CD4-positive, alpha-beta T cell treated with Interleukin-4 for 1 hour (primary cell): ENCODE results near the gene ANKRD49.
"Not testable (repeated sequence)": the region's sequence is repeated elsewhere in the genome, so short reads cannot be mapped to it uniquely, and the experiment has no call there.

Experiments
- DNase-seq, 2 donors: peaks; one replicate each; pipeline ENCODE4 v3.0.0-alpha.2; 2020 to 2022

The ANKRD49 gene, protein sequence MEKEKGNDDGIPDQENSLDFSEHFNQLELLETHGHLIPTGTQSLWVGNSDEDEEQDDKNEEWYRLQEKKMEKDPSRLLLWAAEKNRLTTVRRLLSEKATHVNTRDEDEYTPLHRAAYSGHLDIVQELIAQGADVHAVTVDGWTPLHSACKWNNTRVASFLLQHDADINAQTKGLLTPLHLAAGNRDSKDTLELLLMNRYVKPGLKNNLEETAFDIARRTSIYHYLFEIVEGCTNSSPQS

DNA sequence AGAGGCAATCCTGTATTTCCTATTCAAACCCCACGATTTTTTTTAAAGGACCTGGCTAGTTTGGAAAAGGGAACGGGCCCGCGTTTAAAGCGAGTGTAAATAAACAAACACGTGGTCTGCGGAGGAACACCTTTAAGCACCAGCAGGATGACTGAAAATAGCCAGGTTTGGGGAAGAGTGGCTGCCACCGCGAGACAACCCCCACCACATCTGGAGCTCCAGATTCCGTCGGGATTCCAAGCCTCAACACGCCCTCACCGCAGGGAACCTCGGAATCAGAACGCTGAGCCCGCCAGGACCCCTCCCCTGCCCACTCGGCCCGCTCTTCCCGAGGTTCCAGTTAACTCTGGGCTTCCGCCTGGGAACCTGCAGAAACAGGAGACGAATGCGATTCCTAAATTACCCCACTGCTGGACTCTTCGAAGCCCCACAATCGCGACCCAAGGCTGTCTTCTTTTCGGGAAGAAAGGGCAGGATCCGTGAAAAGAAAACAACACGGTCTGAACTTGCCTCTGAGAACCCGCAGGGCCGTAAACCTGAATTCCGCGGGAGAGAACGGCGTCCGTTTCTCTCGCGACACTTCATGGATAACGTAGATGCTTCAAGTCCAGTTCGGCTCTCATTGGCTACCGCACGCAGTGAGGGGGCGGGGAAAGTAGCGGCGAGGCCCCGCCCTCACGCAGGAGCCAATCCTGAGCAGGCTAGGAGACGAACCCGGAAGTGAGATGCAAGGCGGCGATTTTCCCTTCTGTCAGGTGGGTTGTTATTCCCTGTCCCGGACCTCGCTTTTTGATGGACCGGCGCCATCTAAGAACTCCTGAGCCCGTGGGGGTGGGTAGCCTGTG lies at the start of gene ANKRD49, which contains the start of gene MRE11:
Gene ANKRD49, plus strand, starts transcription at position 704 of the 845 bp plus-strand sequence. CDS start 2,710 bp downstream, outside the sequence.
Gene MRE11, minus strand, starts transcription at position 564 of the 845 bp plus-strand sequence. CDS start 1,043 bp downstream, outside the sequence.
- DNase-seq: peak; percentile 97 to 98

DNA sequence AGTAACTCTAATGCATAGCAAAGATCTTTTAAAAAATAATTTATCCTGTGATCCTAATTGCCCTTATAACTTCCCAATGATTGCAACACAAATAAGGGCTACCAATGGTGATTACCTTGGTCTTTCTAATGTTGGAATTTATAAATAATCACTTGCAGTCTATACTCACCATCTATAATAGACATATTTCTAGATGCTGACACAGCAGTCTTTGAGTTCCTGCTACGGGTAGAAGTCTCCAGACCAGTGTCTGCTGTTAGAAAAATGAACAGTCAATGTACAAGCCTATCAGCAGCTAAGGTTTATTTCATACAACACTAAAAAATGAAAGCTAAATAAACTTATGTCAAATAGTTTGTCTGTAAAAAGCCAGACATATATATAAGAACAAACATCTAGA lies 48.1 kb upstream of the ANKRD49 start:
- DNase-seq: no peak

DNA sequence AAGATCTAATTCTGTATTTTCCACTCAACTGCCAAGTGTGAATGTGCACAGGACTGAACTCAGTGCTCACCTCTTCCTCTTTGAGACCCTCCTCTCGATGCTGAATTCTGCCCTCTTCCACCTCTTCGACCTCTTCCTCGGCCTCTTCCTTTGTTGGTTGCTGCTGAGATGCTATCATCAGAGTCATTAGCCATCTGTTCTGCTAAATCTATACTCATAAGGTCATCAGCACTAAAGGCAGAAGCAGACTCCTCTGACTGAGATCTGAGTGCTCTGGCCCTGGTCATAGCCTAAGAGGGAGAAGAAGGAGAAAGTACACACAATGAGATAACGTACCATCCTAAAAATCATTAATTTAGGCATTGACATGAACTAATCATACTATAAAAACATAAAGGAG lies 46.6 kb upstream of the ANKRD49 start:
- DNase-seq: no peak

DNA sequence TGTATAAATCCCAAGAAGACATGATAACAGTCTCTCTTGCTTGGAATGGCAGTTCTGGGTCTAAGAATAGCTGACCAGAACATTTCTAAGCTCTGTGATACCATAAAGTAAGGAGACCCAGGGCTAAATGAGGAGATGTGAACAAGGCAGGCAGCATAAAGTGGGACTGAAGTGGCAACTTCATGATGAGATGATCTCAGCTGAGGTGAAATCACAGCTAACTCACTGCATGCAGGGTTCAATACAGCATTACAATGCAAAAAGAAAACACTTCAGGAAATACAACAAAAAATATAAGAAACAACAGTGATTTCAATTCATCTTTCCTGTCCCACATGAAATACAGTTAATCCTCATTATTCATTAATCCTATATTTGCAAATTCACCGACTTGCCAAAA lies 44.8 kb upstream of the ANKRD49 start:
- DNase-seq: no peak

DNA sequence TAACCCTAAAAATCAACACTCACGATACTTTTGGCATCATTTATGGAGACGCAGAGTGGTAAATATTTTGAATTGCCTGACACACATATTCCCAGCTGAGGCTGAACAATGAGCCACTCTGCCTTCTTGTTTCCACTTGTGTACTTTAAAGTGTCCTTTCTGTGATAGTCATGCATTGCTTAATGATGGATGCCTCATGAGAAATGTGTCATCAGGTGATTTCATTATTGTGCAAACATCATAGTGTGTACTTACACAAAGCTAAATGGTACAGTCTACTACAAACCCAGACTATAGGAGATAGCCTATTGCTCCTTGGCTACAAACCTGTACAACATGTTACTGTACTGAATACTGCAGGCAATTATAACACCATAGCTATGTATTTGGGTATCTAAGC lies 44.3 kb upstream of the ANKRD49 start:
- no peak for DNase-seq

DNA sequence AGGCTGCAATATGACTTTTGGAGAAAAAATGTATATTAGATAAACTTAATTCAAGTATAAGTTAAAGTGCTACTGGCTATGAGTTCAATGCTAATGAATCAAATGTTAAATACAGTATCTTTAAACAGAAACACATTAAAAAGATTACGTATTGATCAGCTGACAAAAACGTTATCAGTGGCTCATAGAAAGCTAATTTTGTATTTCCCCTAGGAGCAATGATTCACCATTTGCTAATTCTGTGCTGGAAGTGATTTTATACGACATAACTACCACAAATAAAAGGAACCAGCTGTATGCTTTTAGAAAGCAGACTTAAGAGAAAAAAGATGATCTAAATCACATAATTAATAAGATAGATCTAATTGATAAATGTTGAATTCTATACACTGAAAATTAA lies 43.7 kb upstream of the ANKRD49 start:
- DNase-seq: no peak

DNA sequence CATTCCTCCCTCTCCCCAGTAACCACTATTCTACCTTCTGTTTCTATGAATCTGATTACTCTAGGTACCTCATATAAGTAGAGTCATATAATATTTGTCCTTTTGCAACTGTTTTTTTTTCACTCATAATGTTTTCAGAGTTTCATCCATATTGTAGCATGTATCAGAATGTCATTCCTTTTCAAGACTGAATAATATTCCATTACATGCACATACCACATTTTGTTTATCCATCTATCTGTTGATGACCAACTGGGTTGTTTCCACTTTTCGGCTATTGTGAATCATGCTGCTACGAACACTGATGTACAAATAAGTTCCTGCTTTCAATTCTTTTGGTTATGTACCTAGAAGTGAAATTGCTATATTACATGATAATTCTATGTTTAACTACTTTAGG lies 40.8 kb upstream of the ANKRD49 start:
- no peak for DNase-seq

DNA sequence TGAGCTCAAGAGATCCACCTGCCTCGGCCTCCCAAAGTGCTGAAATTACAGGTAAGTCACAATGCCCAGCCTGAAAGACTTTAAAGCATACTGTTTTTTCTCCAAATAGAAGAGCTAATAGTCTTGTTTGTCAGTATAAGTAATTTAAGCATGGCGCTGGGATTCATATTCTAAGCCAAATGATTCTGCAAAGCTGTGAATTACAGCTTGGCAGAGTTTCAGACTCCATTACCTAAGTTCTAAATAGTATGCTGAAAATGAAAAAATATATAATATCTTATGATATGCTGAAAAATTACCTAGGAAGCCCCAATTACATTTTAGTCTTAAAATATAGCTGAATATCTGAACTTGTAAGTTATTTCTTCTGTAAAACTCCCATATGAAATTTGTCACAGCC lies 39.5 kb upstream of the ANKRD49 start:
- DNase-seq: no peak

DNA sequence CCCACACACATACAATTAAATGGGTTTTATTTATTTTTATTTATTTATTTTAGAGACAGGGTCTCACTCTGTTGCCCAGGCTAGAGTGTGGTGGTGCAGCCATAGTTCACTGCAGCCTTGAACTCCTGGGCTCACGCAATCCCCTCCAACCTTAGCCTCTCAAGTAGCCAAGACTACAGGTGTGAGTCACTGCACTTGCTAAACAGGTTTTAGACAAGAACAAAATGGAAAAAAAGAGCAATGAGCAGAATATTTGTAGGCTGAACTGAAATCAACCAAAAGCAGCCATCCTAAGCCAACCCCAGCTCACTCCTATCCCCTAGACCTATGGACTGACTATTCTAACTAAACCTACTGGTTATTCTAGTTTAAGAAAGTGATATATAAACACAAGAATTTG lies 37.9 kb upstream of the ANKRD49 start:
- no peak for DNase-seq

DNA sequence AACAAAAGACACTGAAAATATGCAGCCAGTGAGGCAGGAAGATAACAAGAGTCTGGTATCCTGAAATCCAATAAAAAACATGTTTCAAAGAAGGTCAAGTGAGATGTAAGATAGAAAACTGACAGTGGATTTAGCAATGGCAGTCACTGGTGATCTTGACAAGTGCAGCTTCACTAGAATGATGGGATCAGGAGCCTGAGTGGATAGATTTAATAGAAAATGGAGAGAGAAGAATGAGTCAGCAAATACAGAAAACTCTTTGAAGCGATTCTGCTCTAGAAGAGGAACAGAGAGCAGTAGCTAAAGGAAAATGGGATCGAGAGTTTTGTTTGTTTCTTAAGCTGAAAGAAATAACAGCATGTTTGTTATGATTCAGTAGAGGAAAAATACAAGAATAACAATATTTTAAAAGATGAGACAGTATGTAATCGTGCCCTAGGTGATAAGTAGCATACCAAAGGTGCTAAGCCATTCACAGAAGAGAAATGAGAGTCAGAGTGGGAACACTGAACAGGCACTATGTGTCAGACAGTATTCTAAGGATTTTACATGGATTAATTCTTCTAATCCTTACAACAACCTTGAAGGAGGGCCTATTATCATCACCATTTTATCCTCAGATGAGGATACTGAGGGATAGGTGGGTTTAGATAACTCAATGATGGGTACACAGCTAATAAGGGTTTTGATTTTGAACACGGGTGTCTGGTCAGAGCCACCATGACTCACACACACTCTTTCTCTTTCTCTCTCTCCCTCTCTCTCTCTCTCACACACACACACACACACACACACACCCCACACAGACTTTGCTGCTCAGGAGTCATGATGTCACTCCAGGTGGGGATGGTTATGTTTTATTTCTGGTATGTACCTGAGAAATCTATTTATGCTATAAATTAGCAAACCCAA lies 36.4 kb upstream of the ANKRD49 start:
- DNase-seq: no peak

DNA sequence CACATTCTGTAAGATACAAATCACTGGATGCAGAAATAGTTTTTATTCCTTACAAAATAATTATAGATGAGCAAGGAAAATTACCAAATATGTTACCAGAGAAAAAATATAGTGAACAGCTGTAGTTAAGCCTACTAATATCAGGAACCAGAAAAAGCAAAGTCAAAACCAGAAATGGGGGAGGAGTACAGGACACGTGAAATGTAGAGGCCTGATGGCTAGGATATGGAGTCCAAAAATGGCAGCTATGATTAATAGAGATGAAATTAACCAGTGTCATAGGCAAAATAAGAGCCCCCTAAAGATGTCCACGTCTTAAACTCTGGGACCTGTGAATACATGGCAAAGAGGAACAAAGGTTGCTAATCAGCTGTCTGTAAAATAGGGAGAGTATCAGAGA lies 34.2 kb upstream of the ANKRD49 start:
- no peak for DNase-seq

DNA sequence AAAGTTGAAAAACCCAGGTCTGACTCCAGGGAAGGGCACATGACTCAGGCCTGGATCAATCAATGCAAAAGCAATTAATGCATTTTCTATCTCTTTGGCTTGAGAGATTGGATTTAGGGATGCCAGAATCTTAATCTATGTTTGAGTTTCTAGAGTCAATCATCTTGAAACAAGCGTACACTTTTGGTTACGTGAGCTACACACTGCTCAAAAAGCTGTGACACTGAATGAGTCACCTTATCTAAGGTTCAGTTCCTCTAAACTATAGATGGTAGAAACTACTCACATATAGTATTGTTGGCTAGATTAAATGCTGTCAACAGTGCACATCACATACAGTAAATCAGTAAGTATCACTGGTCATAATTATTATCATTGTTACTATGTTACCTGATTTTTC lies 24.4 kb upstream of the ANKRD49 start:
- no peak for DNase-seq

DNA sequence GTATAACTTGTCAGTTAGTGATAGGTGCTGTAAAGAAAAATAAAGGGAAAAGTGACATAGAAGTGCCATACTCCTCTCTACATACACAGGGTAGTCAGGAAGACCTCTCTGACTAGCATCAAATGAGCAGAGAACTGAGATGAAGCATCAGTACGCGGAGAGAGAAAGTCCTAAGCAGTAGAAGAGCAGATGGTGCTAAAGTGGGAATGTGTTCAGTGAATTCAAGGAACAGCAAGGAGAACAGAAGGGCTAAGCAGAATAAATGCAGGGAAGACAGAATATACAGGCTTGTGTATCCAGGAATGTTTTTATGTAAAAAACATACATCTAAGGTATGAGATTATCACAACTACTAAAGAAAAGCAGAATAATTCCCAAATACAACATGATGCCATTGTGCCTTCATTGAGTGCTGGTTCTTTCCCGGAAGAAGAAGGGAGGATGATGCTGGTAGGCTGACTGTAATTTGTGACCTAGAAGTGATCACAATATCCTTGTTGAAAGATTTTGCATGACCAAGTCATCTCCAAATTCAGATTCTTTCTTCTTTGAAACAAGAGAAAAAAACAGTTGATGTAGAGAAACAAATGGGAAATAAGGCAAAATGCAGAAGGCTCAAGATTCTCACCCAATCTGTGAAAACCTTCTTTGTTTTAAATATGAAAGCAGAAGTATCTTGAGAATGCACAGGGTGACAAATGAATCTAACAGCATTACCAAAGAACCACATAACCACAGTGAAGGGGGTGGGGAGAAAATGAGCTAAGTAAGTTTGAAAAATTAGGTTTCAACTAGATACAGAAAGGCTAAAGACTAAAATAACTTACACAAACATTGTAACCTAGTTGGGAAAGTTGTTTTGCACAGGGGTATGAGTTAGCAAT lies 20.6 kb upstream of the ANKRD49 start:
- peak in 1 of 2 donors; percentile 42 for DNase-seq

DNA sequence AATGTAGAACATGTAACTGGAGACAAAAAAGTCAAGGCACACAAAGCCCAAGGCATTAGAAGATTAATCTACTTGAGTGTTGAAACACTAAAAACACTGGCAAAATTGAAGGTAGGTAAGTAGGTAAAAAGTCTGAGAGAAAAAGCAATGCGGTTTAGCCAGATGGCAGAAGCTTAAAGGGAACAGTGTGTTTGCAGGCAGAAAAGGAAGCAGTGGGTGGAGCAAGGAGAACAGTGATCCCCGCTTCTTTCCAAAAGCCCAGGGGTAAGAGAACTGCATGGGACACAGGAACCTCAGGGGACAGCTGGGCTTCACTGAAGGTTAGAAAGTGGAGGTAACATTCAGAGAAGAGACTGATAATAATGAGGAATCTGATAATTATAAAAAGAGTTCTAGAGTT lies 16.2 kb upstream of the ANKRD49 start:
- no peak for DNase-seq

DNA sequence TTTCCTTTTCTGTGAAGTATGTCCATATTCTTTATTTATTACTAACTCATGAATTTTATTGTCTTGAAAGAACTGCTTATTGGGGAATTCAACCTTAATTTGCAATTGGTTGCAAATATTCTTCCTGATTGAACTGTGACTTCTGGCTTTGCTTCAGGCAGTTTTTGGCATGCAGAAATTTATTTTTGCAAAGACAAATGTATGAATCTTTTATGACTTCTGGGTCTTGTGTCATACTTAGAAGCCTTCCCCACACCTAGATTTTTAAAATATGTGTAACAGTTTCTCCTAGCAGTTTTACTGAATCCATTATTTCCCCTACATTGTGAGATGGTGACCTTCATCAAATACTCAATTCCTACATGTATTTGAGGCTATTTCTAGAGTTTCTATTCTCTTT lies 12.4 kb upstream of the ANKRD49 start:
- no peak for DNase-seq

DNA sequence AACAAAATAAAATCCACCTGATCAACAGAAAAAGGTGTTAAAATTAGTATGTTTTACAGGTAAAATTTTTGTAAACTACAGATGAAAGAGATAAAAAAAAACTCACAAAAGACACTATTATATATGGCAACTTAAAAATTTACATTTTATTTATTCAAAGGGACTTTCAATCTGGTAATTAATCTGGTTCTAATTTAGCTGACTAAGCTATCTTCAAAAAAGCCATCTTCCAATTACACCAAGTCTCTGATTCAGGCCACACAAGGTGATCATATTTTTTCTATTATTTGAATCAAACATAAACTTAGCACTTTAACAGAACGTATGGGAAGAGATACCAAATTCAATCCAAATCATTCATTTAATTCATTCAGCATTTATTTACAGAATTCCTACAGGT lies 7.7 kb upstream of the ANKRD49 start:
- no peak for DNase-seq

DNA sequence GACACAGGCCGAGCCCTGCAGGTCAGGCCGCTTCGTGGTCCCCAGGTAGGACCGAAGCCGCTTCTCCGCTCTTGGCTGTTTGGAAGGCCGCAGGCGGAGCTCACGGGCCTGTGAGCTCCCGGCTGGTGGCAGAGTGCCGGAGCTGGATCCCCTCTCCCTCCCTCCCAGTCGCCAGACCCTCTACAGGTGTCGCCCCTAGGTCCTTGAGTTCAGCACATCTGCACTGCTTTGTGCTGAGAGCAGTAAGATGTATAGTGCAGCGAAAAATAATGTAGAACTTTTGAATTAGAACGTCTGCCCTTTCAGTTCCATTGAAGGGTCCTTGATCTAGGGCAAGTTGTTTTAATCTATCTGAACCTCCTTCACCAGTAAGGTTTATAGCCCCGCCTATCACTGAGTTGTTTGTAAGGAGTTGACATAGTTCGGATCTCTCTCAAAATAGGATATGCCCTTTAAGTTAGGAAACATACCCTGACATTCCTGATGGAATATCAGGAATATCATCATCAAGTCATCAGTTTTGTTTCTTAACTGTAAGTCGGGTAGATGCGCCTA lies 419 bp downstream of the ANKRD49 start:
- no peak for DNase-seq

DNA sequence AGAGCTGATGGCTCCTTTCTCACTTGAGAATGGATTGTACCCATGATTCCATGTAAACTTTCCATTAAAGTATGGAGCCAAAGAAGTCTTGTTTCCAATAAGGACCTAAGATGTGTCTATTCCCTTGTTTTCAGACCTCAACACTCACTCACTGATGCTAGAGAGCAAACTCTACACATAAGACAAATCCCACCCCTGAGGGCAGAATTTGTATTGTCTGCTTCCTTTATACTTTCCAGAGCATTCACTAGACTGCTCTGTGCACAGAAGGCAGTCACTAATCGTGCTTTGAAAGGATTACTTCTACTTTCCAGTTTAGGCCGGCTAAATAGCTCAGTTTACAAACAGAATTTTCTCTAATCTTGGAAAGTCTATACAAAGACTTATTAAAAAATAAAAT lies 6.4 kb downstream of the ANKRD49 start:
- DNase-seq: no peak

DNA sequence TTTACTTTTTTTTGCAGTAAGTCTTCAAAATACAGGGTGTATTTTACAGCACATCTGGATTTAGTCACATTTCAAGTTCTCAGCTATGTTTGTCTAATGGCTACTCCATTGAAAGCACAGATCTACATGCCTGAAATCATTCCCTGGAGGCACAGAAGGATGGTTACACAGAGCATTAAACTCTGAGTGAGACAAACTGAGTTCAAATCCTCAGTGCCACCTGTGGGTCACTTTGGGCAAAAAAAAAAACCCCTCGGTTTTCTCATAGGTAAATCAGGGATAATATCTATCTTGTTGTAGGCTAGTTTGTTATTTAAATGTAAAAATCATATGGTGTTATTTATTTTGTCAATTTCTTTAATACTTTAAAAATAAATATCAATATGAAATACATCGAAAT lies 7.7 kb downstream of the ANKRD49 start:
- no peak for DNase-seq

DNA sequence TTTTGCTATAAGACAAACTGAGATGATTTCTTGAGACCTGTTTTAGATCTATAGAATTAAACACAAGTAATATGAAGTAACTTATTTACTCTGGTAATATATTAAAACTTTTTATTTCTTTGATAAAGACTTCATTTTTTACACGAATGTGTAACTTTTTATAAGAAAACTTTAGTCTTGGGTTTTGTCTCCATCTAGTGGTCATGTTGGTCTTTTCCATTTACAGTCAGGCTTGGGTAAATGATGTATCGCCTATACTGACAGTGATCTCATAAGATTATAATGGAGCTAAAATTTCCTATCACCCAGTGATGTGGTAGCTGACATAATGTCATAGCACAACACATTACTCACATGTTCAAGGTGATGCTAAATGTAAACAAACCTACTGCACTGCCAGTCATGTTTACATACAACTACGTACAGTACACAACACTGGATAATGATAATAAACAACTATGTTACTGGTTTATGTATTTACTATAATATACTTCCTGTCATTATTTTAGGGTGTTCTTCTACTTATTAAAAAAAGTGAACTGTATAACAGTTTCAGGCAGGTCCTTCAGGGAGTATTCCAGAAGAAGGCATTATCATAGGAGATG lies 11.0 kb downstream of the ANKRD49 start:
- peak in 1 of 2 donors; percentile 68 for DNase-seq

DNA sequence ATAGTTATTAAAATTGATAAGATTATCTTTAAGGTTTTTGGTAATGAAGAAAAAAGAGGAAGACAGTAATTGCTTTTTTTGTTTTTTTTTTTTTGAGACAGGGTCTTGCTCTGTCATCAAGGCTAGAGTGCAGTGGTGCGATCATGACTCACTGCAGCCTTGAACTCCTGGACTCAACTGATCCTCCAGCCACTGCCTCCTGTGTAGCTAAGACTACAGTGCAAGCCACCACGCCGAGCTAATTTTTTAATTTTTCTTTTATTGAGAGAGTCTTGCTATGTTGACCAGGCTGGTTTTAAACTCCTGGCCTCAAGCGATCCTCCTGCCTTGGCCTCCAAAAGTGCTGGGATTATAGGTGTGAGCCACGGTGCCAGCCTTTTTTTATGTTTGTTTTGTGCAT lies 12.7 kb downstream of the ANKRD49 start:
- not testable (repeated sequence) for DNase-seq
